Breast epithelium (tissue), 3 donors: ENCODE results near the gene LYPD5.

Experiments
- POLR2AphosphoS5 ChIP-seq, 3 donors: sonication (generic); formaldehyde crosslinking; IDR thresholded peaks; one replicate each; pipeline ENCODE4 v1.6.1; 2017; ENCODE audit warnings: antibody characterized with exemption in 3 of 3
- TF ChIP-seq, protein P1 (sequence below), 3 donors: fragments of 450-650 bp; IDR thresholded peaks; one replicate each; pipeline ENCODE4 v1.5.1; 2016 to 2017; ENCODE audit warnings: antibody characterized with exemption in 3 of 3, mild to moderate bottlenecking in 3 of 3, moderate library complexity in 3 of 3

GRCh38 chr19:43809762-43810696 lies 7.8 kb upstream of the LYPD5 start:
- TF ChIP-seq, protein P1, sequence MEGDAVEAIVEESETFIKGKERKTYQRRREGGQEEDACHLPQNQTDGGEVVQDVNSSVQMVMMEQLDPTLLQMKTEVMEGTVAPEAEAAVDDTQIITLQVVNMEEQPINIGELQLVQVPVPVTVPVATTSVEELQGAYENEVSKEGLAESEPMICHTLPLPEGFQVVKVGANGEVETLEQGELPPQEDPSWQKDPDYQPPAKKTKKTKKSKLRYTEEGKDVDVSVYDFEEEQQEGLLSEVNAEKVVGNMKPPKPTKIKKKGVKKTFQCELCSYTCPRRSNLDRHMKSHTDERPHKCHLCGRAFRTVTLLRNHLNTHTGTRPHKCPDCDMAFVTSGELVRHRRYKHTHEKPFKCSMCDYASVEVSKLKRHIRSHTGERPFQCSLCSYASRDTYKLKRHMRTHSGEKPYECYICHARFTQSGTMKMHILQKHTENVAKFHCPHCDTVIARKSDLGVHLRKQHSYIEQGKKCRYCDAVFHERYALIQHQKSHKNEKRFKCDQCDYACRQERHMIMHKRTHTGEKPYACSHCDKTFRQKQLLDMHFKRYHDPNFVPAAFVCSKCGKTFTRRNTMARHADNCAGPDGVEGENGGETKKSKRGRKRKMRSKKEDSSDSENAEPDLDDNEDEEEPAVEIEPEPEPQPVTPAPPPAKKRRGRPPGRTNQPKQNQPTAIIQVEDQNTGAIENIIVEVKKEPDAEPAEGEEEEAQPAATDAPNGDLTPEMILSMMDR (IDR thresholded peaks at IDR 0.05), result peak in 2 of 3 donors; percentile 50 to 63
- no peak for TF ChIP-seq POLR2AphosphoS5 (IDR thresholded peaks at IDR 0.05)
